Measurements from ENCODE around the gene N4BP2.

The N4BP2 gene

GRCh38 chr4:40201898-40202297, 145.2 kb downstream of the N4BP2 start:
- H3K9me3 ChIP-seq (ENCODE audit: control insufficient read depth, insufficient read depth, low read depth, low read length), result no peaks in the 10 kb centered on the region
- ChIA-PET CTCF (no interaction called here), POLR2A (interaction anchor here (0.7 kb wide), 1 partner anchor 191 kb away, joined by 5 read pairs; no protein-coding TSS in a partner anchor)
- no peaks in the 10 kb centered on the region for H3K36me3 ChIP-seq (ENCODE audit: control insufficient read depth in 2 of 2, insufficient read depth in 1 of 2, low read length in 2 of 2)
- no peak overlapping the region for H3K4me3 ChIP-seq (ENCODE audit: low read depth, low read length)
- no peaks in the 10 kb centered on the region for H3K4me1 ChIP-seq (ENCODE audit: control insufficient read depth, insufficient read depth, low read length)
- no peak for TF ChIP-seq KLF16 (tag by site-specific recombination; IDR thresholded peaks at IDR 0.05)
- TF ChIP-seq RBAK (tag by site-specific recombination; IDR thresholded peaks at IDR 0.05), result no peak
- no peak for TF ChIP-seq ZNF239 (tag by site-specific recombination; IDR thresholded peaks at IDR 0.05)
- no peak for TF ChIP-seq ZNF664 (tag by site-specific recombination; IDR thresholded peaks at IDR 0.05)
- TF ChIP-seq ZNF248 (tag by site-specific recombination; IDR thresholded peaks at IDR 0.05), result no peak
- TF ChIP-seq GLIS1 (tag by site-specific recombination; IDR thresholded peaks at IDR 0.05), result no peak
- TF ChIP-seq ZSCAN30 (tag by site-specific recombination; IDR thresholded peaks at IDR 0.05), result no peak
- no peak for TF ChIP-seq SP3 (tag by site-specific recombination; IDR thresholded peaks at IDR 0.05)
- TF ChIP-seq ZNF2 (tag by site-specific recombination; IDR thresholded peaks at IDR 0.05), result no peak
- TF ChIP-seq ZBTB26 (tag by site-specific recombination; optimal IDR thresholded peaks at IDR 0.05), result no peak
- no peak for TF ChIP-seq ZNF416 (tag by site-specific recombination; IDR thresholded peaks at IDR 0.05)
- TF ChIP-seq, protein P1, sequence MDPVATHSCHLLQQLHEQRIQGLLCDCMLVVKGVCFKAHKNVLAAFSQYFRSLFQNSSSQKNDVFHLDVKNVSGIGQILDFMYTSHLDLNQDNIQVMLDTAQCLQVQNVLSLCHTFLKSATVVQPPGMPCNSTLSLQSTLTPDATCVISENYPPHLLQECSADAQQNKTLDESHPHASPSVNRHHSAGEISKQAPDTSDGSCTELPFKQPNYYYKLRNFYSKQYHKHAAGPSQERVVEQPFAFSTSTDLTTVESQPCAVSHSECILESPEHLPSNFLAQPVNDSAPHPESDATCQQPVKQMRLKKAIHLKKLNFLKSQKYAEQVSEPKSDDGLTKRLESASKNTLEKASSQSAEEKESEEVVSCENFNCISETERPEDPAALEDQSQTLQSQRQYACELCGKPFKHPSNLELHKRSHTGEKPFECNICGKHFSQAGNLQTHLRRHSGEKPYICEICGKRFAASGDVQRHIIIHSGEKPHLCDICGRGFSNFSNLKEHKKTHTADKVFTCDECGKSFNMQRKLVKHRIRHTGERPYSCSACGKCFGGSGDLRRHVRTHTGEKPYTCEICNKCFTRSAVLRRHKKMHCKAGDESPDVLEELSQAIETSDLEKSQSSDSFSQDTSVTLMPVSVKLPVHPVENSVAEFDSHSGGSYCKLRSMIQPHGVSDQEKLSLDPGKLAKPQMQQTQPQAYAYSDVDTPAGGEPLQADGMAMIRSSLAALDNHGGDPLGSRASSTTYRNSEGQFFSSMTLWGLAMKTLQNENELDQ (tag by site-specific recombination; IDR thresholded peaks at IDR 0.05; ENCODE audit: low read depth), result no peak
- TF ChIP-seq ZNF174 (tag by site-specific recombination; IDR thresholded peaks at IDR 0.05), result no peak
- TF ChIP-seq ZSCAN23 (tag by site-specific recombination; IDR thresholded peaks at IDR 0.05), result no peak
- no peak for TF ChIP-seq ZNF704 (tag by site-specific recombination; IDR thresholded peaks at IDR 0.05)
- TF ChIP-seq, protein P2, sequence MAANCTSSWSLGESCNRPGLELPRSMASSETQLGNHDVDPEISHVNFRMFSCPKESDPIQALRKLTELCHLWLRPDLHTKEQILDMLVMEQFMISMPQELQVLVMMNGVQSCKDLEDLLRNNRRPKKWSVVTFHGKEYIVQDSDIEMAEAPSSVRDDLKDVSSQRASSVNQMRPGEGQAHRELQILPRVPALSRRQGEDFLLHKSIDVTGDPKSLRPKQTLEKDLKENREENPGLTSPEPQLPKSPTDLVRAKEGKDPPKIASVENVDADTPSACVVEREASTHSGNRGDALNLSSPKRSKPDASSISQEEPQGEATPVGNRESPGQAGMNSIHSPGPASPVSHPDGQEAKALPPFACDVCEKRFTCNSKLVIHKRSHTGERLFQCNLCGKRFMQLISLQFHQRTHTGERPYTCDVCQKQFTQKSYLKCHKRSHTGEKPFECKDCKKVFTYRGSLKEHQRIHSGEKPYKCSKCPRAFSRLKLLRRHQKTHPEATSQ (tag by site-specific recombination; IDR thresholded peaks at IDR 0.05), result no peak
- TF ChIP-seq ZNF626 (tag by site-specific recombination; IDR thresholded peaks at IDR 0.05), result no peak
- TF ChIP-seq TSHZ1 (tag by site-specific recombination; IDR thresholded peaks at IDR 0.05; ENCODE audit: borderline replicate concordance), result no peak
- H3K27ac ChIP-seq (ENCODE audit: extremely low read depth, low read depth, low read length), result no peak overlapping the region

Data from HEK293 (cell line).